Epidermal melanocyte (primary cell): ENCODE measurements around the gene PTGDR.

Experiments used
- DNase-seq: peaks from one replicate; pipeline ENCODE4 v3.0.0; 2011; ENCODE audit warnings: low spot score; ENCODE audit not compliant: insufficient read length

Gene PTGDR

DNA sequence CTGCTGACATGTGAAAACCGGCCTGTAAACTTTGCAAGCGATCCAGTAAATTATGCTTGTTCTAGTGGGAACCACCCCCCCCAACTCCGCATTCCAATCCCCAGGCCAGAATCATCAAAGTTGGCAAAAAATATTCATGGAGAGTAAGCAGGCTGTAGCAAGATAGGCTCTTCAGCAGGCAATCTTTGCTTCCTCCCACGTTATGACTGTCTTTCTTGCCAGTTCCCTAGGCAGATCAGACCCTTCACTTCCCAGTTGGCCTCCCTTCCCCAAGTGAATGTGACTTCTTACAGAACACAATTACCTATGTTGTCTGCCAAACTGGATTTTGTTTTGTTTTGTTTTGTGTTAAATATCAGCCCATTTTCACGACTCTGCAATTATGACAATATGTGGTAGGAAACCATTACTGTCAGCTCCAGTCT, 45.4 kb downstream of the PTGDR start:
- DNase-seq, result no peak

DNA sequence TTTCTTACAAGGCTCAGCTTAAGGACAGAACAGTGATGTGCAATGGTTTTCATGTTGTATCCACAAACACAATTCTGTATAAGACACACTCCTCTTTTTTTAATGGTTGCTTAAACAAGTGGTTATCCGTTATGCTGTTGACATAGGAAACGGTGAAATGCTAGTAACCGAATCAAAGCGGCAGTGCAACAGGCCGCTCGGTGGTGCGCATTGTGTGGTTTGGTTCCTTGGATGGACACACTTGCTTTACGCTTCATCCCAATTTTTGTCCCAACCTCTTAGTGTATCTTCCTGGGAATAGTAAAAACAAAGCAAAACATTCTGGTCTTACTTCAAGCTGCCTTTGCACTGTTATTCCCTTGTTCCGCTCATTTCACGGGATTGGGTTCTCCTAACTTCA, 46.0 kb downstream of the PTGDR start:
- no peak for DNase-seq

DNA sequence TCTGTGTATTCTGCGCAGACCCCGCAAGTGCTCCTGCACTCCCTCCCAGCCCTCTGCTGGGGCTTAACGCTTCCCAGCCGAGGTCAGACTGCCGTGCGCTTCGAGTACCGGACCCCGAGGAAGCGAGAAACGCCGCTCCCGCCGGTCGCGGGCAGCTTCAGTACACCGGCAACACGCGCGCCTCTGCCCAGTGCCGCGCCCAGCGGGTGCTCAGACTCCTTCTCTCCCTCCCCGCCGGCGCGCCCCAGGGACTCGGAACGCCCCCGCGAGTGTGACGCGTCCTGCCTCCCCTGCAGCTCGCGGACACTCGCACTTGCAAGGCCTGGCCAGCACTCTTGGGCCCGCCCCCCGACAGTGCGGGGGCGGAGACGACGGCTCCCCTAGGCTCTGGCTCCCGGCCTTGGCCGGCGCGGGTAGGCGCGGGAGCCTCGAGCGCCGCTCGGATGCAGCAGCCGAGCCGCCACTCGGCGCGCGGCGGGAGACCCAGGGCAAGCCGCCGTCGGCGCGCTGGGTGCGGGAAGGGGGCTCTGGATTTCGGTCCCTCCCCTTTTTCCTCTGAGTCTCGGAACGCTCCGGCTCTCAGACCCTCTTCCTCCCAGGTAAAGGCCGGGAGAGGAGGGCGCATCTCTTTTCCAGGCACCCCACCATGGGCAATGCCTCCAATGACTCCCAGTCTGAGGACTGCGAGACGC, 46.6 kb downstream of the PTGDR start, which contains the start of gene PTGER2:
PTGER2 (plus strand) TSS at position 410 of the 692 bp plus-strand sequence; CDS start at position 647, 237 bp downstream.
- DNase-seq, result no peak

DNA sequence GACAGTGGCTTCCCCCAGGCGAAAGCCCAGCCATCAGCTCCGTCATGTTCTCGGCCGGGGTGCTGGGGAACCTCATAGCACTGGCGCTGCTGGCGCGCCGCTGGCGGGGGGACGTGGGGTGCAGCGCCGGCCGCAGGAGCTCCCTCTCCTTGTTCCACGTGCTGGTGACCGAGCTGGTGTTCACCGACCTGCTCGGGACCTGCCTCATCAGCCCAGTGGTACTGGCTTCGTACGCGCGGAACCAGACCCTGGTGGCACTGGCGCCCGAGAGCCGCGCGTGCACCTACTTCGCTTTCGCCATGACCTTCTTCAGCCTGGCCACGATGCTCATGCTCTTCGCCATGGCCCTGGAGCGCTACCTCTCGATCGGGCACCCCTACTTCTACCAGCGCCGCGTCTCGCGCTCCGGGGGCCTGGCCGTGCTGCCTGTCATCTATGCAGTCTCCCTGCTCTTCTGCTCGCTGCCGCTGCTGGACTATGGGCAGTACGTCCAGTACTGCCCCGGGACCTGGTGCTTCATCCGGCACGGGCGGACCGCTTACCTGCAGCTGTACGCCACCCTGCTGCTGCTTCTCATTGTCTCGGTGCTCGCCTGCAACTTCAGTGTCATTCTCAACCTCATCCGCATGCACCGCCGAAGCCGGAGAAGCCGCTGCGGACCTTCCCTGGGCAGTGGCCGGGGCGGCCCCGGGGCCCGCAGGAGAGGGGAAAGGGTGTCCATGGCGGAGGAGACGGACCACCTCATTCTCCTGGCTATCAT, 47.3 kb downstream of the PTGDR start:
- no peak for DNase-seq

DNA sequence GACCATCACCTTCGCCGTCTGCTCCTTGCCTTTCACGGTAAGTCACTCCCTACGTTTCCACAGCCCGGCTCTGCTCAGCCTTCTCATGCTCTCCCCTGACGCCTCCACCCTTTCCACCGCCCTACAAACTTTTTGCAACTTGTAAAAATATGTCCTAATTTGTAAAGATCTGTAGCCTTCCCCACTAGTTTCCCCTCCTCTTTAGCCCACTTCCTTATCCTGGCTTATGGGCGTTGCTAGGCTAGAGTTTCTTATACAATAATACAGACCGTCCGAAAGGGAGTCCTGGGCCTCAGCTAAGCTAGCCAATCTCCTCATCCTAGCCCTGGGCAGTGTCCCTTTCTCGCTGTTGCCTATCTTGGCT, 47.8 kb downstream of the PTGDR start:
- DNase-seq, result no peak

DNA sequence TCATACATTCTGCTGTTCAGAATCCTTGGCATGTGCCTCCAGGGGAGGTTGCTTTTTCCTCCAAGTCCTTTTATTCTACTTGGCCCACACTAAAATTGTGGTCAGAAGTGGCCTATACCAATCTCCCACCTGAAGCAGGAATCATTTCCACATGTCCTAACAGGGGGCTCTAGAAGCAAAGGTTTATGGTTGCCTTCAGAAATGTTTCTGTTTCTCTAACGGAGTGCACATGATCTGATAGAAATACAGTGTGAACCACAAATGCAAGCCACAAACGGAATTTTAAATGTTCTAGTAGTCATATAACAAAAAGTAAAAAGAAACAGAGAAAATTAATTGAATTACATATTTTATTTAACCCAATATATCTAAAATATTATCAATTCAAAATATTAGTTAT, 50.6 kb downstream of the PTGDR start:
- no peak for DNase-seq

DNA sequence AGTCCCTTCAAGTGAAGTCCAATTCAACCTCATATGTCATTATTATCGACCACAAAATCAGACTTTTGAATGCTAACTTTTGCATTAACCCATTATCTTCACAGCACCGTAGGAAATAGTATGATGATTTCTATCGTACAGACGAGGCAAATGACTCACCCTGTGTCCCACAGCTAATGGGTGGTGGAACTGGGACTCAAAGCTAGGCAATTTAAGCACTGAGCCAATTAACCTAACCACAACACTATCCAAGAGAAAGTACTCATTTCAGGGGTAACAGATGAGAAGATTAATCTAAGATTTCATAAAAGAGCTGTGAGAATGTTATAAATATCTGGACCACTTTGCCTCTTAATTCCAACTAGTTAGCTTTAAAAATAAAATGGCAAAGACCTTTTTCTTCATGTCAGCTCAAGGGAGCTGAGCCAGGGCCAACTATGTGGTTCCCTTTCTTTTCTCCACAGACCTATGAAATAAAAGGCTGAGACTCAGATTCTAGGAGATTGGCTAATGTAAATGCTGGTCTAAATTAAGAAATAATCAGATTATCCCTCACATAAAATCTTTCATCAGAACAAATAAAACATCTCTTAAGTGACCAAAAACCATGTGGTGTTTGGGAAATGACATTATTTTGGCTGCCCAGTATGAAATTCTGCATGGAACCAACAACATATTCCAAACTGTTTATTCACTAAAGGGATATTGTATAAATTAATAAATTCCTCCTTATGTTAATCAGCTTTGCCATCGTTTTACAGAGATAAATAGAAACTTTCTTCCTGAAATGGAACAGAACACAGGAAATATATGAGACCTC, 51.5 kb downstream of the PTGDR start:
- DNase-seq, result no peak

DNA sequence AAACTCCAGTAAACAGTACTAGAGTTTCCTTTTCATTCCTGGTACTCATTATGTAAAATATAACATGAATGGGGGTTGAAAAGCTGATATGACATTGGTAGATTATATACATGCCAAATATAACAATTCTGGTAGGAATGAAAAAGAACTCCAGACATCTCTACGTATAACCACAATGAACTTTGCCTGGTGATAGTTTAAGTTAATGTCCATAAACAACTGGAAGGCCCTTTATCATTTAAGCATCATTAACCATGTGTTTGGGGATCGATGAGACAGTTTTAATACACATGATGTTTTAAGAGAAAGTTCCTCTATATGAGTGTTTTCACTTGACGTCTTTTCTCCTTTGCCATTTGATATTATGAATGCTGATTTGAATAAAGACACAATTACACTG, 52.4 kb downstream of the PTGDR start:
- DNase-seq, result no peak

DNA sequence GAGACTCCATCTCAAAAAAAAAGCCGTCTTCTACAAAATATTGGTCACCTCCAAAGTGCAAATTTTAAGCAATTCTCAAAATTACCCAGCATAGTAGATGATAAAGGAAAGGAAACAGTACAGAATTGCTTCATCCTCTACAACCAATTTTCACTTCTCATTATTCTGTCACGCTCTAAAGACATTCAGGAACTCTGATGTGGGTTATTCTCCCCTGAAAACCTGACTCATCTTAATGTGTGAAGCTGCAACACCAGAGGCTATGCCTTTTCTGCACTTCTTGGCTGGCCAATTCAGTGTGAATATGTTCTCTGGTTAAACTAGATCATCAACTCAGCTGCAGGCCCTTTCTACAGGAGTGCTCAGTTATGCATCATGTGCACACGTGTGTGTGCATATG, 57.6 kb downstream of the PTGDR start:
- DNase-seq, result no peak

DNA sequence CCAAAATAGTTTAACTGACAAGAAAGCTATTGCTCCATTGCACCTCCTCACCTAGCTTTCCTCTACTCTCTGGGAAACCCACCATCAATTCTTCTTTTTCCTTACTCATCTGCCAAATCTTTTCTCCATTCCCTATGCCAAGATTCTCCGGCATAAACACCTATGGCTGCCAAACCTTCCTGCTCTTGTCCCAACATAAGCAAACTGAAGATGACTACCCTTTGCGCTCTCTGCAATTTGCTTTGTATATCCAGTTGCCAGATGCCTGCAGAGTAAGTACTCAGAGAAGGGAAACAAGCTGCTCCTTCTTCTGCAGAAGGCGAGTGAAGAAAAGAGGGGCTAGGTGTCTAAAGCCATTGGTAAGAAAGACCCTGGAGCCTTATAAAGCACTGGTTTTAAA, 58.1 kb downstream of the PTGDR start:
- no peak for DNase-seq
